GM19328 (cell line): Measurements from ENCODE around the gene CALHM3.
"Not testable (repeated sequence)": the region's sequence is repeated elsewhere in the genome, so short reads cannot be mapped to it uniquely, and the experiment has no call there.

Experiments used
- ATAC-seq: cut with Tn5 transposase; IDR thresholded peaks from one replicate; pipeline ENCODE4 v1.9.1; 2021; ENCODE audit warnings: mild to moderate bottlenecking, moderate library complexity; ENCODE audit not compliant: unreplicated experiment

CALHM3 gene, protein sequence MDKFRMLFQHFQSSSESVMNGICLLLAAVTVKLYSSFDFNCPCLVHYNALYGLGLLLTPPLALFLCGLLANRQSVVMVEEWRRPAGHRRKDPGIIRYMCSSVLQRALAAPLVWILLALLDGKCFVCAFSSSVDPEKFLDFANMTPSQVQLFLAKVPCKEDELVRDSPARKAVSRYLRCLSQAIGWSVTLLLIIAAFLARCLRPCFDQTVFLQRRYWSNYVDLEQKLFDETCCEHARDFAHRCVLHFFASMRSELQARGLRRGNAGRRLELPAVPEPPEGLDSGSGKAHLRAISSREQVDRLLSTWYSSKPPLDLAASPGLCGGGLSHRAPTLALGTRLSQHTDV

DNA sequence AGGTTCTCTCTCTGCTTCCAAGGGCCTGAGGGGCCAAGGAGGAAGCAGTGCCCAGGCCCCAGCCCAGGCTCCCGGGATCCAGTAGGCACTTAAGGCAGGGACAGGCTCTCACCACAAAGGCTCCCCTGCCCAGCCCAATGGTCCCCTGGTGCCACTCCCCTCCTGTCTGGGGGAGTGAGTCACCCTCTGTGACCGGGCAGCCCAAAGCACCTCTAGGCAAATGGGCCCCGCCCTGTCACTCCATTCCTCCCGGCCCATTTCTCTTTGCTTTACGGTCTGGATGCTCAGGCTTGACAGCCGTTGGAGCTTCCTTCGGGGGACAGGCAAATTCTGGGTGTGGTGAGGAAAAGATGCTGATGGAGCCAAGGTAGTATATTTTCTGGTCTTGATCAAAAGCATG, at the start of gene CALHM3:
TSS of gene CALHM3 (minus strand) at position 106 of the 400 bp plus-strand sequence. CDS start 208 bp downstream, outside the sequence.
- ATAC-seq: no peak

DNA sequence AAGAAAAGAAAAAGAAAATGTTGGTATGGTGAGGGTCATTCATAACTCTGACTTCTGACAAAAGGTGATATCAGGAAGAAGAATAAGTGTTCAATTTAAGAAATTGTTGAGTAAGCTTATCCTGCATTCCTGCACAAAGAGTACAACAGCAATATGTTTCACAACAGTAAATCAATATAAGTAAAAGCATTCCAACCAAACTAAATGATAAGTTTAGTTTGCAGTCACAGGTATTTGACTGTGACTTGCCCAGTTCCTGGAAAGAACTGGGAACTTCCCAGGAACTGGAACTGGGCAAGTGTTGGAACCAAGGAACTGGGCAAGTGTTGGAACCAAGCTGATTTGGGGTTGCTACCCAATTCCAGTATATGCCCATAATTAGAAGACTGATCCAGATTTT, 49.5 kb upstream of the CALHM3 start:
- no peak for ATAC-seq

DNA sequence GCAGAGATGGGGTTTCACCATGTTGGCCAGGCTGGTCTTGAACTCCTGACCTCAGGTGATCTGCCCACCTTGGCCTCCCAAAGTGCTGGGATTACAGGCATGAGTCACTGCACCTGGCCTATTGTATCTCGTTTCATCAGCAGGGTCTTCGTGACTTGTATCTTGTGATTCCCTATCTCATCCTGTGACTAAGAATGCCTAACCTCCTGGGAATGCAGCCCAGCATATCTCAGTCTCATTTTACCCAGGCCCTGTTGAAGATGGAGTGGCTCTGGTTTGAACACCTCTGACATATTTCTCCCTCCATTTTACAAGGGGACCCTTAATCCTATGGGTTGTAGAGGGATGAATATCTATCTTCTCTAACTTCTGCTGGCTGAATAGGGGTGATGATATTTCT, 48.4 kb upstream of the CALHM3 start:
- ATAC-seq: not testable (repeated sequence)

DNA sequence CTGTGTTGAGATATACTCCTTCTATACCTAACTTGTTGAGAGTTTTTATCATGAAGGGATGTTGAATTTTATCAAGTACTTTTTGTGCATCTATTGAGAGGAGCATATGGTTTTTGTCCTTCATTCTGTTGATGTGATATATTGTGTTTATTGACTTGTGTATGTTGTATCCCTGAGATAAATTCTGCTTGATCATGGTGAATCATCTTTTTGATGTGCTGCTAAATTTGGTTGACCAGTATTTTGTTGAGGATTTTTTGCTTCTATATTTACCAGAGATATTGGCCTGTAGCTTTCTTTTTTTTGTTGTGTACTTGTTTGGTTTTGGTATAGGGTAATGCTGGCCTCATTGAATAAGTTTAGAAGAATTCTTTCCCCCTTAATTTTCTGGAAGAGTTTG, 46.9 kb upstream of the CALHM3 start:
- no peak for ATAC-seq

DNA sequence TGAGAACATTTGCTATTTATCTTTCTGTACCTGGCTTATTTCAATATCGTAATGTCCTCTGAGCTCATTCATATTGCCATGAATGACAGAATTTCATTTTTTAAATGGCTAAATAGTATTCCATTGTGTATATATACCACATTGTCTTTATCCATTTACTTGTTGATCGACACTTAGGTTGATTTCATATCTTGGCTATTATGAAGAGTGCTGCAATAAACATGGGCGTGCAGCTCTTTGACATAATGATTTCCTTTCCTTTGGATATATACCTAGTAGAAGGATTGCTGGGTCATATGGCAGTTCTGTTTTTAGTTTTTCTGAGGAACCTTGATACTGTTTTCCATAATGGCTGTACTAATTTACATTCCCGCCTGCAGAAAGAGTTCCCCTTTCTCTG, 44.6 kb upstream of the CALHM3 start:
- ATAC-seq: no peak

DNA sequence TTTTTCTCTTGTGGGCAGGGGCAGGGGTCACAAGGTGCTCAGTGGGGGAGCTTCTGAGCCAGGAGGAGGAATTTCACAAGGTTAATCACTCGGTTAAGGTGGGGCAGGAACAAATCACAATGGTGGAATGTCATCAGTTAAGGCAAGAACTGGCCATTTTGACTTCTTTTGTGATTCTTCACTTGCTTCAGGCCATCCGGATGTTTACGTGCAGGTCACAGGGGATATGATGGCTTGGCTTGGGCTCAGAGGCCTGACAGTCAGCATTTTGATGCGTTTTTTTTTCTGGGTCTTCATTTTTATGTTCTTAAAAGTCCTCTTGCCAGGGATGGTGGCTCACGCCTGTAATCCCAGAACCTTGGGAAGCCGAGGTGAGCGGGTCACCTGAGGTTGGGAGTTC, 43.0 kb upstream of the CALHM3 start:
- not testable (repeated sequence) for ATAC-seq

DNA sequence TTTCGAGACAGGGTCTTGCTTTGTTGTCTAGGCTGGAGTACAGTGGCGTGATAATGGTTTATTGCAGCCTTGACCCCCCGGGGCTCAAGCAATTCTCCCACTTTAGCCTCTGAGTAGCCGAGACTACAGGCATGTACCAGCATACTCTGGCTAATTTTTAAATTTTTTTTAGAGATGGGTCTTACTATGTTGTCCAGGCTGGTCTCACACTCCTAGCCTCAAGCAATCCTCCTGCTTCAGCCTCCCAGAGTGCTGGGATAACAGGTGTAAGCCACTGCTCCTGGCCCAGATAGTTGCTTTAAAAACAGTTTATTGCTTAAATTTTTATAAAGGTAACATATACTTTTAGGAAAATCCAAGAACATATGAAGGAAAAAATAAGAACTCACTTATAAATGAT, 40.8 kb upstream of the CALHM3 start:
- ATAC-seq: no peak

DNA sequence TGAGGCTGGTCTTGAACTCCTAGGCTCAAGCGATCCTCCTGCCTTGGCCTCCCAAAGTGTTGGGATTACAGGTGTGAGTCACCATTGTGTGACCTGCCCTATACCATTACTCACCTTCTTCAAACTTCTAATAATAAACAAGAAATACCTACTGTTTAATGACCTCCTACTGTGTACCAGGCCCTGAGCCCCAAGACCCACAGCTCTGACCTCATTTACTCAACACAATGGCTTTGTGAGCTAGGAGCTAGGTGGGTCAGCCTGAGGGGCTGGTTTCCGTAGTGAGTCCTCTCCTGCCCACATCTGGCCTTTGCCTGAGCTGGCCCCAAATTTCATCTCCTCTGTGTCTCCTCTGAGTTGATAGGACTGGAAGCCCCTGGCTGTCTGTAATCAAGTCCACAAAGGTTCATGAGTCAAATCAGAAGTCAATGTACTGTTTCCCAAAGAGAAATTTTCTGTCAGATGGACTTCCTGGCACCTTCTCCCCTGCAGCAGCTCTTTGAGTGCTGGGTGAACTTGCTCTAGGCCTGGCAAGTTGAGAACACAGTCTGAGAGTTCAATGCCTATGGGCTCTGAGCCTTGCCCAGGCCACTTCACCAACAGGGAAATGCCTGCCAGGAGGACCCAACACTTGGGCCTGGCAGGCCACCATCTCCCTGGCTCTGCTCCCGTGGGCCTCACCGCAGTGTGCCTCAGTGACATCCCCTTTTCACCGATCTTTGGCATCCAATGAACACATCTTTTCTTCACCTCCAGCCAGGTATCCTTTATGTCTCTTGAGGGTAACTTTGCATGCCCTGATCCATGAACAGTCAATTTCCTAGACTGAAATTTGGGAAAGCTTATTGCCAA, 38.4 kb upstream of the CALHM3 start:
- ATAC-seq: no peak

DNA sequence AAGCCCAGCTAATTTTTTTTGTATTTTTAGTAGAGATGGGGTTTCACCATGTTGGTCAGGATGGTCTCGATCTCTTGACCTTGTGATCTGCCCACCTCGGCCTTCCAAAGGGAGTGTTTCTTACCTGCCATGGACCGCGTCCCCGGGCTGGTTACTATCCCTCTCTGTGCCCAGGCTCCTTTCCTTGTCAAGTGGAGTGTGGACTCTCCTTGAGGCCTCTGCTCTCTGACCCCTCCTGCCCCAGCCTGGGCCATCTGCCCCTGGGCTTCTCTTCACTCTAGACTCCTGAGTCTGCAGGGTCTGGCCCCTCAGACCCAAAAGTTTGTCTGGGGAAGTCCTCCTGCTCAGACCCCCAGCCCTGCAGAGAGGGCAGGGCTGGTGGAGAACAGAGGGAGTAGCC, 35.2 kb upstream of the CALHM3 start:
- no peak for ATAC-seq

DNA sequence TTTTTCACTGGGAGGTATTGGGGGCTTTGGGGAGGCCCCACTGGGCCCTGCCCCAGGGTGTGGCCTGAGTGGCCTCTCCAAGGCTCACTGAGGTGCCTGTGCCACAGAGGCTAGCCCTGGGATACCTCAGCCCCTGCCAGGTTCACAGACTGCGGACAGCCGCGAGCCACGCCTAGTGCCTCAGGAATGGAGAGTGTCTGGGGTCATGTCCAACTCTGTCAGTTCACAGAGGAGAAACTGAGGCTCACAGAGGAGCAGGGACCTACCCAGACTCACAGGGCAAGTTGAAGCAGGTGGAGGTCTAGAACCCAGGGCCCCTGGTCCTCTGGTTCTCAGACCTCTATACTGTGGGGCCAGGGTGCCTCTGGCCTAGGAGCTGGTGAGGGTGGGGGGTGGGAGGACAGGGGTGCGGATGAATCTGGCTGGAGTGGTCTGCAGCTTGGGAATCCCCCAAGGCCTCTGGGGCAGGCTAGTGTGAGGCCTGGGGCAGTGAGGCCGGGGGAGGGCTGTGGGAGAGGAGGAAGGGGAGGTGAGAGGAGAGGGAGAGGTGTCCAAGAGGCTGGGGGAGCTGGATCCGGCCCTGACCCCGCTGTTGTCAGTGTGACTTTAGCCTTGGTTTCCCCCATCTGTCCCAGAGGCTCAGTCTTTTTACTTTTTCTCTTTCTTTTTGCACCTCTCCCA, 34.5 kb upstream of the CALHM3 start:
- no peak for ATAC-seq

DNA sequence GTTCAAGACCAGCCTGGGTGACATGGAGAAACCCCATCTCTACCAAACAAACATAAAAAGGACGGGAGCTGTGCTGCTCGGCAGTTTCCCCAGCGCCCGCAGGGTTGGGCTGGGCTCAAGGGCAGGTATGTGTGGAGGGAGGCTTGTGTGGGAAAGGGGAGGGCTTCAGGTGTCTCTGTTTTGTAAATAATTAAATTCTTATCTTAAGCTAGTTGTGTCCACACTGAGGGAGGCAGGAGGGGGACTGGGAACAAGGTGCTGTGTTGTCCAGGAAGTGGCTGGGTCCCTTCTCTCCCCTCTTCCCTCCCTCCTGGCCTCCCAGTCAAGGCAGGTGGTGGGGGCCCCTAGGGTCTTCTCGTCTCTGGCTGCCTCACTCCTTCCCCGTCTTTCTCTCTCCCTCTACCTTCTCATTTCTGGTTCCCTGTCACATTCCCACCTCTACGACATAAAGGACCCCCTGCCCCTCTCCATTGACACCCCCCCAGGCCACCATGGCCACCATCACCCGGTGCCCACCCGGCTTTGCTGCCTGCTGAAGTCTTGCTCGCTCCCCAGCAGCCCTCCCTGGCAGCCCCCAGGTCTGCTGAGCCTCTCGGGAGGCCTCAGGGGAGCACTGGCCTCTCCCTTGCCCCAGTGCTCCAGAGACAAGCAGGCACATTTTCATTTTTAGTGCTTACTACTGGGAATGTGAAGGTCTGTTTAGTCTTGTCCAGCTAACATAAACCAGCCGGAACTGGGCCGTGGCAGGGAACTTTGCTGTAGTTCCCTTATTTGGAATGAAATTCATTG, 33.7 kb upstream of the CALHM3 start:
- ATAC-seq: no peak

DNA sequence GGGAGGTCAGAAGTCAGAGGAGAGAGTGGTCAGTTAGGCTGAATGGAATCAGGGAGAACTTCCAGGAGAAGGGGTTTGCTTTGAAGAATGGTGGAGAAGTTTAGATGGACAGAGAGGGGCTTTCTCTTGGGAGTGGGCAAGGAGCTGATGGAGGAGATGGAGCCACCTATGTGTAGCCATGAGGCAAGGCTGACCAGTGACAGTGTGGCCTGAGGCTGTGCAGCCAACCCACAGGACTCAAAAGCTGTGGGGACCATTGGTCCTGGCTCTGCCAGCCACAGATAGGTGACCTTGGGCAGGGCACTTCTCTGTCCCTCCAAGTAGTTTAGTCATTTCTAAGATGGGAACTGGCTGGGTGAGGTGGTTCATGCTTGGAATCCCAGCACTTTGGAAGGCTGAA, 33.1 kb upstream of the CALHM3 start:
- ATAC-seq: no peak

DNA sequence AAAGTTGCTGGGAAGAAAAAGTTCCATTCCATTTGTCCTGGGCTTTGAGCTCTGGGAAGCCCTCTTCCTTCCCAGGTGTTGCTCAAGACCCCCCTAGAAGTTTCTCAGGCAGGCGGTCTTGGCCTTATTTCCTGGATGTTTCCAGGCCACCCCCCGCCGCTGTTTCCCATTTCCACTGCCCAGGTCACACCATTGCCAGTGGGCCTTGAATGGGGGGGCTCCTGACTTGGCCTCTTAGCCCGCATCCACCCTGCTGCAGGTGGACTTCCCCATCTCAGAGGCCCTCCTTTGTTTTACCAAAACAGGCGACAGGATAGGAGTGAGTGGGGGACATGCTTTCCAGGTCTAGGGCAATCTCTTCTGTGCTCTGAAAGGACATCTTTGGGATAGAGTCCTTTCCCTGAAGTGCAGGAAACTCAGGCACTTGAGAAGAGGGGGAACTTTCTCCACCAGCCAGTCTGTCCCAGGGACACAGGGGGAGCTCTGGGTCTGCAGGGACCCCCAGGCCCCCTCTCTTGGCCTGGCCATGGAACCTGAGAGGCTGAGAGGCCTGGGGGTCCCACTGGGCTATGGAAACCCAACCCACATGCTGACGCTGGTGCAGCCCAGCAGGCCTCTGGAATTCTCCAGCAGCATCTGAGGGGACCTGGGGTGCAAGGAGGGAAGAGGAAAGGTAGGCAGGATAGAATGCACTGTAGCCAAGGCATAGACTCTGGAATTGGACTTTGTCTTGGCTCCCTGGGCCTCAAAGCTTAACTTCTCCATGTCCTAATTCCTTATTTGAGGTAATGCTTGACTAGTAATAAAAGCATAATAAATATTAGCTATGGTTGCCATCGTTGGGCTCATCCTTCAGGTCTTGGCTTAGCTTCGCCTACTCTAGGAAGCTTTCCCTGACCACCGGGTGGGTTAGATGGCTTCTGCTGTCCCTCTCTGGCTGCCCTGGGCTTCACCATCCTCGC, 32.0 kb upstream of the CALHM3 start:
- ATAC-seq: no peak

DNA sequence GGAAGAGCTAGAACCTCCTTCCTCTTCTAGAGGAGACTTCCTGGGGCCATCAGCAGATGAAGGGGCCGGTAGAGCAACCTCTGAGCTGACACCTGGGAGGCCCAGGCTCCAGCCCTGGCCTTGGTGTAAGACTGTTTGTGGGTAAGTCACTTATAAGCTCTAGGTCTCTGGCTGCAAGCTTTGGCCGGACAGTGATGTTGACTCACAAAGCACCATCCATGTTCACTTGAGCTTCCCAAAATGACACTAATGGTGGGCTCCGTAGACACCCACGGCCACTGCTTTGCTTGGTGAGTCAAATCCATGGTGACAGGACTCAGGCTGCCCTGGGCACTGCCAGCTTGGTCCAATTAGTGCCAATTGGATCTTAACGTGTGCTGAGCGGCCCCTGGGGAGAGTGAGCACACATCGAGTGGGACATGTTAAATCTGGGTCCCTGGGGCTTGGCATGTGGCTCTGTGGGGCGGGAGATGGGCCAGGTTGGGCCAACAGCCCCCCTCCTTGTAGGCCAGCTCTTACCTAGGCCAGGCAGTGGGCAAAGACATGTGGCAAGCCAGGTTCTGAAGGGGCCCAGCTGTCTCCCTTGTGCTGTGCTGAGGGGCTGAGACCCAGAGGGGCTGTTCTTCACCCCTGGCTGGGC, 31.1 kb upstream of the CALHM3 start:
- no peak for ATAC-seq

DNA sequence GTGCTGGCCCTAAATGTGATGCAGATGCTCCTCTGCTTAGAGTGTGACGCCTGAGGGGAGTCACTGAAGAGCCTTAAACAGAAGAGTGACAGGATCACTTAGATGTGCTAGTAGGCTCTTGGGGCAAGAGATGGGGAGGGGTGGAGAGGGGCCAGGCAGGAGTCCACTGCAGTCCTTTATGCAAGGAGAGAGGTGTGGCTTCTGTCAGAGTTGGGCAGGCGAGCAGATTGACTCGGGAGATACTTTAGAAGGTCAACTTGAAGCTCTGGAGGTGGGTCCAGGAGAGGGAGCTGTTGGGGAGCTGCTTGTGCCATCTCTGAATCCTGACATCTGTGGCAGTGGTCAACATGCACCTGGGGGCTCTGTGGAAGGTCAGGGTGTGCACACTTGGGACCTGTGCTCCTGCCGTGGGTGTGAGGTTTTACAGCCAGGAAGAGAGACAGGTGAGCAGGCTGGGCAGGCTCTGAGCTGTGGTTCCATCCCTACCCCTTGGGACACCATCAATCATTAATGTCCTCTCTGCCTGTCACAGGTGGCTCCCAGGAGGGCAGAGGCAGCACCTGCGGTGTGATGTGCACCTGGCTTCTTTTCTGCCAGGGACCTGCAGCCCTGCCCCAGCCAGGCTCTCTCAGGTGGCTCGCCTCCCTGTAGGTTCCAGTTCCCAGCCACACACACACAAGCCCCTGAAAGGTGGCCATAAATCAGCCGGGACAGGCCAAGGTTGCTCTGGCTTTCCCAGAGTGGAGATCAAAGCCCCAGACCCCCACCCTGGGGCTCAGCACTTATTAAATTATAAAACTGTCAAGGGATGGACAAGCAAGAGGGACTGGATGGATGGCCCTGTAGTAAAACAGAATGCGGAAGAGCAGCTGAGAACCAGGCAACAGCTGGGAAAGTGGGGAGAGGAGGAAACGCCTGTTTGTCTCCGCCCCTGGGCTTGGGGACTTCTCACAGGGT, 28.5 kb upstream of the CALHM3 start:
- ATAC-seq: no peak

DNA sequence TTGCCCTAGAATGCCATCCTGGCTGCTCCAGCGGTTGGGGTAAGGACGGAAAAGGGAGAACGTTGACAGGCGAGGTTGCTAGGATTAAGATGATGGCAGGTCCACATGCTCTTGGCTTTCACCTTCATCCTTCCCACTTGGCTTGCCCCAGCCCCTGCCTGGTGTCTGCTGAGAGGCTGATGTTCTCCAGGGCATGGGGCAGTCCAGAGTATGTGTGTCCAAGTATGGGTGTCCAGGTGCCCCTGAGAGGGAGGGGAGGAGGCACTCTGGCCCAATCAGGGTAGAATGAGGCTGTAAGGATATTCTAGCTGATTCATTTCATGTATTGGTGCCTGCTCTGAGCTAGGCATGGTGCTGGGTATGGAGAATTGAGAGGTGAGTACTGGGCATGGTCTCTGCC, 27.0 kb upstream of the CALHM3 start:
- ATAC-seq: no peak

DNA sequence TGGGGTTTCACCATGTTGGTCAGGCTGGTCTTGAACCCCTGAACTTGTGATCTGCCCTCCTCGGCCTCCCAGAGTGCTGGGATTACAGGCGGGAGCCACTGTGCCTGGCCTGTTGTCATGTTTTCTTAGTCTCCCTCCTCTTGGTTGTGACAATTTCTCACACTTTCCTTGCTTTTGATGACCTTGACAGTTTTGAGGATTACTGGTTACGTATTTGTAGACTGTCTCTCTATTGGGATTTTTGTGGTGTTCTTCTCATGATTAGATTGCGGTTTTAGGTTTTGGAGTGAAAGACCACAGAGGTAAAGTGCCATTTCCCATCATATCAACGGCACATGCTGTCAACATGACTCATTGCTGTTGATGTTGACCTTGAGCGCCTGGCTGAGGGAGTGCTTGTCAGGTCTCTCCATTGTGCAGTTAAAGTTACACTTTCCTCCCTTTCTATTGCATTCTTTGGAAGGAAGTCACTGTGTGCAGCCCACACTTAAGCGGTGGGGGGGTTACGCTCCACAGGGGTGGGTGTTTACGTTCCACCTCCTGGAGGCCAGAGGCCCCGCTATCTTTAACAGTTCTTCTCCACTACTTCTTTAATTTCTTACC, 25.2 kb upstream of the CALHM3 start:
- ATAC-seq: no peak

DNA sequence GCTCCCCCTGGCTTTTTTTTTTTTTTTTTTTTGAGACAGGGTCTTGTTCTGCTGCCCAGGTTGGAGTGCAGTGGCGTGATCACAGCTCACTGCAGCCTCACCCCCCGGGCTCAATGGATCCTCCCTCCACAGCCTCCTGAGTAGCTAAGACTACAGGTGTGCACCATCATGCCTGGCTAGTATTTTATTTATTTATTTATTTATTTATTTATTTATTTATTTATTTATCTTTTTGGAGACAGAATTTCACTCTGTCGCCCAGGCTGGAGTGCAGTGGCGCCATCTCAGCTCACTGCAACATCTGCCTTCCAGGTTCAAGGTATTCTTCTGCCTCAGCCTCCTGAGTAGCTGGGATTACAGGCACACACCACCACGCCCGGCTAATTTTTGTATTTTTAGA, 24.7 kb upstream of the CALHM3 start:
- ATAC-seq: not testable (repeated sequence)
